Activated T-helper 1 cell treated with anti-CD3 and anti-CD28 coated beads, Interleukin-12 subunit alpha, Interleukin-12 subunit beta, Interleukin-2, Interleukin-4 antibody, amounts not matched to agents 30 ng/mL and 10 ng/mL and 1 ng/mL, durations not matched to agents 14 hours and 24 hours and 36 hours (primary cell): ENCODE results near the gene ICE1. TPM values are rescaled to one million over a fixed set of nuclear protein-coding genes. Genes with fewer than 3 reads are reported as not detected.
"Not testable (repeated sequence)": the region's sequence is repeated elsewhere in the genome, so short reads cannot be mapped to it uniquely, and the experiment has no call there.

Experiments
- DNase-seq: peaks from one replicate; pipeline ENCODE4 v3.0.0; 2021; ENCODE audit warnings: low spot score
- H3K27ac Mint-ChIP-seq: one replicate; pipeline ENCODE4 v1.8.0; 2021; ENCODE audit warnings: mild to moderate bottlenecking, mixed read lengths
- H3K27me3 Mint-ChIP-seq: one replicate; pipeline ENCODE4 v1.8.0; 2022; ENCODE audit warnings: mild to moderate bottlenecking, moderate library complexity, mixed read lengths; ENCODE audit not compliant: insufficient read depth
- H3K36me3 Mint-ChIP-seq: one replicate; pipeline ENCODE4 v1.8.0; 2021; ENCODE audit warnings: low read depth, mixed read lengths
- H3K4me1 Mint-ChIP-seq: one replicate; pipeline ENCODE4 v1.8.0; 2021; ENCODE audit warnings: low read depth, mixed read lengths
- H3K4me3 Mint-ChIP-seq: one replicate; pipeline ENCODE4 v1.8.0; 2021; ENCODE audit warnings: mild to moderate bottlenecking, moderate library complexity, mixed read lengths
- H3K9me3 Mint-ChIP-seq: one replicate; pipeline ENCODE4 v1.8.0; 2021; ENCODE audit warnings: mixed read lengths
- intact Hi-C: fragments of 100-400 bp; cut with micrococcal nuclease; formaldehyde crosslinking; loops from one replicate; pipeline ENCODE4 v1.15.1; 2024
- total RNA-seq: library from RNA; stranded (reverse); gene quantifications from 2 replicates; pipeline ENCODE4 v1.2.3, GENCODE V29; 2022

ICE1 gene
- total RNA-seq, 1 donor from 2014 or later = 35.3 TPM

DNA sequence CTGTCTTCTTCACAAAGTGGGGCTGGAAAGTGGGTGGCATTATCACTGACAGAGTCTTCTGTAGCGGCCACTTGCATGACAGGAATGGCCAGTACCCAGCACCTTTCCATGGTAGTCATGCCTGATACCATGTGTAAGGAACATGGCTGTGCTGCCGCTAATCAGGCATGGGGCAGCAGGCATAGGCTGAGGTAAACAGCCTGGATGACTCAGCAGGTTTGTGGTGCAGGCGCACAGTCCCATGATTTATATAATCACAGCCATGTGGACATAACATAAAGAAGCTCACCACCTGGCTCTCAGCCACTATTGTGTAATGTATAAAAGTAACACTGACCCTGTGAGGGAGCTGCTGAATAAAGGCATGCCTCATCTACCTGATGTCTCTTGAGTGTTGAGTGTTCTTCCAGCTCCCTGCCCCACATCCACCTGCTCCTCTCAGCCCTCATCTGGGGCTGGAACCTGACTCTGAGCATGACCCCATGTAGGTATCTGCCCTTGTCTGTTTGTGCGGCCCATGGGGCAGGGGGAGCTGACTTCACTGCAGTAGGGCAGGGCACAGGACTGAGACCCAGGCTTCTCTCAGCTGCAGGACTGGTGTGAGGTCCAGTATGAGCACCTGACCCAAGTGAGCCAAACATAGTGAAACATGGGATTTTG lies 13.2 kb upstream of the ICE1 start:
- H3K27me3 Mint-ChIP-seq = no peaks in the 10 kb centered on the region
- no peak overlapping the region for H3K27ac Mint-ChIP-seq
- H3K4me3 Mint-ChIP-seq = no peak overlapping the region
- H3K9me3 Mint-ChIP-seq = peaks cover 27% of the 10 kb centered on the region
- no peaks in the 10 kb centered on the region for H3K4me1 Mint-ChIP-seq
- intact Hi-C loops = no loop called here
- no peak for DNase-seq
- H3K36me3 Mint-ChIP-seq = no peaks in the 10 kb centered on the region

- H3K27me3 Mint-ChIP-seq, H3K27ac Mint-ChIP-seq, H3K4me1 Mint-ChIP-seq, DNase-seq, H3K36me3 Mint-ChIP-seq, intact Hi-C loops, H3K4me3 Mint-ChIP-seq: not testable (repeated sequence)
- peaks cover 22% of the 10 kb centered on the region for H3K9me3 Mint-ChIP-seq
Measured at GRCh38 chr5:5413856-5414255, 8.6 kb upstream of the ICE1 start.

DNA sequence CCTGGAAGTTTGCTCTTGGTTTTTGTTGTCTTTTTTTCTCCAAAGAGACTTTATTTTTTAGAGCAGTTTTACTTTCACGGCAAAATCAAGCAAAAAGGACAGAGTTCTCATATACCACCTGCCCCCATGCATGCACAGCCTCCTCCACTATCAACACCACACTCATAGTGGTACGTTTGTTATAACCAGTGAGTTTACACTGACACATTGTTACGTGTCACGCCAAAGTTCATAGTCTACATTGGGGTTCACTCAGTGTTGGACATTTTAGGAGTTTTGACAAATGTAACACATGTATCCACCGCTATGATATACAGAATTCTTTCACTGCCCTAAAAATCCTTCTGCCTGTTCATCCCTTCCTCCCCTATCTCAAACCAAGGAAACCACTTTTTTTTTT lies 7.5 kb upstream of the ICE1 start:
- no peaks in the 10 kb centered on the region for H3K36me3 Mint-ChIP-seq
- peaks cover 12% of the 10 kb centered on the region for H3K9me3 Mint-ChIP-seq

DNA sequence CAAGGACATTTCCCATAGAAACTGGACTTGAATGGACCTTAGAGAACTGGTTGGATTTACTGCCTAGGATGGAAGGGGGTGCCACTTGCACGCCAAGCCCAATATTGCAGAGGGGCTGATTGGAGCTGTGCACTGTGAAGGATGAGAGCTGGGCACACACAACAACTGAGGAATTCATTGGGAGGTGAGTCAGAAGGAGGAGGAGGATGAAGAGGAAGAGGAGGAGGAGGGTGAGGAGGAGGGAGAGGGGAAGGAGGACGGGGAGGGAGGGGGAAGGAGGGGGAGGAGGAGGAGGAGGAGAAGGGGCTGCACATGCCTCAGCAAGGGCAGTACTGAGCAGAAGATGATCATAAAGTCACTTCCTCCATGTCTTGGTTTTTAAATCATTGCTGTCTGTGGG lies 5.7 kb upstream of the ICE1 start:
- Mint-ChIP-seq H3K4me1 (peaks cover 16% of the 10 kb centered on the region), H3K27me3 (no peaks in the 10 kb centered on the region), H3K9me3 (peaks cover 1% of the 10 kb centered on the region), H3K4me3 (no peak overlapping the region), H3K27ac (no peak overlapping the region), H3K36me3 (no peaks in the 10 kb centered on the region)
- intact Hi-C loops = no loop called here
- DNase-seq = no peak

More for the DNA sequence above, 7.5 kb upstream of the ICE1 start:
- no peak for DNase-seq
- no peak overlapping the region for H3K27ac Mint-ChIP-seq
- no peak overlapping the region for H3K4me3 Mint-ChIP-seq
- intact Hi-C loops = no loop called here
- no peaks in the 10 kb centered on the region for H3K27me3 Mint-ChIP-seq
- peaks cover 4% of the 10 kb centered on the region for H3K4me1 Mint-ChIP-seq

DNA sequence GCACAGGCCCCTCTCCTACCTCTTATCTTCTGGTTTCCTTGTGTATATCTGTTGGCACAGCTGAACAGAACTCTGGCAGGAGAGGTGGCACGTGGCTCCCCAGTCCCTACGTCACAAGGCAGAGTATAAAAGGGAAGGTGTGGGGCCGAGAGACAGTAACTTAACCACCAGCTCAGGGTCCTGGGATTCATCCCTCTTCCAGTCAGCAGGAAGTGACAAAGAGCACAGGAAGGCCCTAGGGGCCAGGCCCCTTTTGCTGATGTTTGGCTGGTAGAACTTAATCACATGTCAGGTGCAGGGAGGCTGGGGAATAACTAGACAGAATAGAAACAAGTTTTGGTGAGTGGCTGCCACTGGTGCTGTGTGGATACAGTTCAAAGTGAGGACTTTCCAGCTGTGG lies 4.5 kb upstream of the ICE1 start:
- Mint-ChIP-seq H3K4me1 (peaks cover 18% of the 10 kb centered on the region), H3K27me3 (no peaks in the 10 kb centered on the region), H3K9me3 (no peaks in the 10 kb centered on the region), H3K27ac (no peak overlapping the region), H3K36me3 (no peaks in the 10 kb centered on the region), H3K4me3 (no peak overlapping the region)
- intact Hi-C loops = no loop called here
- DNase-seq = no peak

GRCh38 chr5:5418764-5419163 lies 3.7 kb upstream of the ICE1 start:
- no peak overlapping the region for H3K27ac Mint-ChIP-seq
- no peaks in the 10 kb centered on the region for H3K9me3 Mint-ChIP-seq
- peaks cover 18% of the 10 kb centered on the region for H3K4me1 Mint-ChIP-seq
- H3K4me3 Mint-ChIP-seq = no peak overlapping the region
- intact Hi-C loops = no loop called here
- H3K36me3 Mint-ChIP-seq = no peaks in the 10 kb centered on the region
- H3K27me3 Mint-ChIP-seq = no peaks in the 10 kb centered on the region
- DNase-seq = no peak

- Mint-ChIP-seq H3K4me3 (no peak overlapping the region), H3K27me3 (no peaks in the 10 kb centered on the region), H3K4me1 (peaks cover 18% of the 10 kb centered on the region), H3K27ac (peak overlapping the region; percentile 50), H3K36me3 (no peaks in the 10 kb centered on the region), H3K9me3 (no peaks in the 10 kb centered on the region)
- no peak for DNase-seq
- intact Hi-C loops = loop anchor here (5.0 kb wide), 2 partner anchors 1078 to 1408 kb away; no protein-coding TSS in a partner anchor
Measured at GRCh38 chr5:5419291-5420210, 2.9 kb upstream of the ICE1 start.

- no peaks in the 10 kb centered on the region for H3K9me3 Mint-ChIP-seq
- no peaks in the 10 kb centered on the region for H3K36me3 Mint-ChIP-seq
- no peaks in the 10 kb centered on the region for H3K27me3 Mint-ChIP-seq
- H3K27ac Mint-ChIP-seq = no peak overlapping the region
- H3K4me1 Mint-ChIP-seq = peaks cover 18% of the 10 kb centered on the region
- H3K4me3 Mint-ChIP-seq = no peak overlapping the region
- DNase-seq = no peak
- intact Hi-C loops = loop anchor here (5.0 kb wide), 2 partner anchors 1077 to 1407 kb away; no protein-coding TSS in a partner anchor
Measured at GRCh38 chr5:5420251-5420650, 2.2 kb upstream of the ICE1 start.

DNA sequence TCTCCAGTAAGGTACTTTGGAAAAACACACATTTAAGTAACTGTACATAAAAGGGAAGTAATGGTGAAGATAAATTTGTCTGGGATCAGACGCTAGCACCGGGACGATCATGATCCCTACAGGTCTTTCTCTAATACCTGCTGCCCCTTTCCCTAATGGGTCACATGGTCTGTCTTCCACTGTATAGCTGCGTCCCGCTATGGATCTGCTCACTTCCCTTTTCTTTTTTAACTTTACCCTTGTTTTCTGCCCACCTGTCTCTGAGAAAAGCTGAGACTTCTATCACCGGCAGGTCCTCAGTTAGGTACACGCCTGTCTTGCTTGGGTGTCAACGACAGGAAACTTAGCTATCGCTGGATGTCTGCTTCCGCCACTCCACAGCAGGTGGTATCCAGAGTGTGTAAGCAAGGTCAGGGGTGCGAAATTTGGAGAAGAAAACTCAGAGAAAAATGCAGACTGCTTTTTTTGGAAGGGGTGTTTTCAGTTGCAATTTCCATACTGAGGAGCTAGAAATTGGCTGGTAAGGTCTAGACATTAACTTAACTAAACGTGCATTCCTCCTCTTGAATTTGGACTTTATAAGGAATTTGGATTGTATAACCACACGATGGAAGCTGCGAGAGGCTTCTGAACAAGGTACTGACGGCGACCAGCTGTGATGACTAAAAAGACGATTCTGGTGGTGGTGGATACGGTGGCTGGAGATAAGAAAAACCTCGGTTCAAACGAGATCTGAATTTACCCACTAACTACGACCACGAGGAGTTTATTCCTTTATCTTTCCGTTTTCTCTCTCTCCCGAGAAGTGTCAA lies 1.1 kb upstream of the ICE1 start:
- intact Hi-C loops = loop anchor here (1.0 to 5.0 kb wide), 3 partner anchors 280 to 1406 kb away; no protein-coding TSS in a partner anchor
- H3K4me3 Mint-ChIP-seq = peak overlapping the region; percentile 96

DNA sequence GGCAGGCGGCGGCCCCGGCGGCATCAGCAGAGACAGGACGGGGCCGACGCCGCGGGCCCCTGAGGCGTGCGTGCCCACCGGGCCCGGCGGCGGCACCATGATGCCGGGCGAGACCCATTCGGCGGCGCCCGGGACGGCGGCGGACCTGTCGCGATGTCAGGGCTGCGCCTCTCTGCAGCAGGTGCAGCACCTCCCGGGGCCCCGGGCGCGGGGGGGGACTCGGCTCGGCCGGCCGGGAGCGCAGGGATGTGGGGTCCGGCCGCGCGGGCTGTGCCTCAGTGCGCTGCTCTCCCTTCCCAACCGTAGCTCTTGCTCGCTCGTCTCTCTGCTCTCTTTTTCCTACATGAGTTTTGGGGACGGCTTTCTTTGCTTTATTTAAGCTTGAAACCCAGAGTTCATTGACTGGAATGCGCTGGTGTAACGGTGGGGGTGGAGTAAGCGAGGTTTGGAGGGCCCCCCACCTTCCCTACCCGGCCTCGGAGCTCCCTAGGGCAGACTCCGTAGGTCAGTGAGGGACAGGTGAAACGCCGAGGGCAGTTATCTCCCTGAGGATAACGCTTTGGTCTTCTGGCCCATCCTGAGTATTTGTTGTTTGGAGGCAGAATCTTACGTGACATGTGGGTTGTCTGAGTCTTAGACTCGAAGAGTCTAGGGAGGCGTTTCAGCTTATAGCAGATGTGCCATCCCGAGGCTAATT lies 490 bp downstream of the ICE1 start:
- Mint-ChIP-seq H3K27ac (peak overlapping the region; percentile 98), H3K36me3 (peaks cover 2% of the 10 kb centered on the region), H3K4me1 (peaks cover 18% of the 10 kb centered on the region), H3K27me3 (no peaks in the 10 kb centered on the region), H3K9me3 (no peaks in the 10 kb centered on the region), H3K4me3 (peak overlapping the region; percentile 96)
- DNase-seq = no peak
- intact Hi-C loops = loop anchor here (1.0 to 5.0 kb wide), 7 partner anchors 71 to 1404 kb away; partner anchors contain the start of genes MED10, NSUN2, SRD5A1 and TENT4A

More for the DNA sequence above, 1.1 kb upstream of the ICE1 start:
- peak overlapping the region; percentile 98 for H3K27ac Mint-ChIP-seq
- H3K27me3 Mint-ChIP-seq = no peaks in the 10 kb centered on the region
- H3K9me3 Mint-ChIP-seq = no peaks in the 10 kb centered on the region
- DNase-seq = no peak
- H3K36me3 Mint-ChIP-seq = no peaks in the 10 kb centered on the region
- H3K4me1 Mint-ChIP-seq = peaks cover 18% of the 10 kb centered on the region

GRCh38 chr5:5423586-5423985 lies 1.1 kb downstream of the ICE1 start:
- Mint-ChIP-seq H3K27ac (no peak overlapping the region), H3K27me3 (no peaks in the 10 kb centered on the region), H3K4me1 (peaks cover 18% of the 10 kb centered on the region), H3K36me3 (peaks cover 2% of the 10 kb centered on the region), H3K4me3 (no peak overlapping the region), H3K9me3 (no peaks in the 10 kb centered on the region)
- DNase-seq = no peak
- intact Hi-C loops = loop anchor here (5.0 kb wide), 2 partner anchors 1074 to 1404 kb away; no protein-coding TSS in a partner anchor

- no peak overlapping the region for H3K4me3 Mint-ChIP-seq
- H3K9me3 Mint-ChIP-seq = no peaks in the 10 kb centered on the region
- H3K36me3 Mint-ChIP-seq = peaks cover 2% of the 10 kb centered on the region
- intact Hi-C loops = loop anchor here (5.0 kb wide), 2 partner anchors 1073 to 1403 kb away; no protein-coding TSS in a partner anchor
- no peak overlapping the region for H3K27ac Mint-ChIP-seq
- peaks cover 17% of the 10 kb centered on the region for H3K4me1 Mint-ChIP-seq
- no peaks in the 10 kb centered on the region for H3K27me3 Mint-ChIP-seq
- DNase-seq = no peak
Measured at GRCh38 chr5:5424736-5425135, 2.3 kb downstream of the ICE1 start.
